ENCODE data around the gene ASXL1. TPM values are rescaled to one million over a fixed set of nuclear protein-coding genes. Genes with fewer than 3 reads are reported as not detected.

ASXL1 gene
- polyA plus RNA-seq, 1 experiment = 40.8 TPM

DNA sequence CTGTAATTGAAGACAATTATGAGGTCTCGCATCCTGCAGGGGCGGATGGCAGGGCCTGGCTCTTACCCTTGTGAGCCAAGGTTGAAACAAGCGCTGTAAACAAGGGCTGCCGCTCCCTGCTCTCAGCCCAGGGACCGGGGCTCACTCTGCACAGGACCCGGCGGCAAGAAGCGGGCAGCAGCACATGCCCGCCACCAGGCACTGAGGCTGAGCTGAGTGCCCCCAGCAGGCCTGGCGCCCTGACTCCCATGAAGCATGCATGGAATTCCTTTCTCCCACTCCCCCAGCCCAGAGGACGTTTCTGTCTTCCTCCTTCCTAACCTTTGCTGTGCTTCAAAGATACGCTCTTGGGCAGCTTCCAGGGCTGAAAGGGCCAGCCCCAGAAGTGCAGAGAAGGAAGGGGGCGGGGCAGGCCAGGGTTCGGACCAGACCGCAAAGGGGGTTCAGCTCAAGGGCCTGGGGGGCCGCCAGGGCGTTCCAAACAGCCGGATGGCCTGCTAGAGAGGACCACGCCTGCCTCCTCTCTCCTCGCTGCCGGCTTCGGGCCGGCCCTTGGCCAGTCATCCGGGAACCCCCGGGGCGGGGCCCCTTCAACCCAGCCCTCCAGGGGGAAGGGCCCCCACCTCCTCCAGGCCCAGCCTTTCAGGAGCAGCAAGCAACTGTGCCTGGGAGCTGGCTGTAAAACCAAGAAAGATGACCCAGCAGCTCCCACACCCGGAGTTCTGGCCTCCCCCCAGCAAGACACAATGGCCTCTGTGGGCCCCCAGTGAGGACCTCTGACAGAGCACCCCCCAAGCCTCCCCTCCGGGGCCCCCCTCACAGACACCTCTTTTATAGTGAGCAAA, 117.1 kb downstream of the ASXL1 start:
- ChIA-PET CTCF (interaction anchor here (0.7 to 2.4 kb wide), 6 partner anchors 10 to 177 kb away, joined by 3 to 12 read pairs (median 5); no protein-coding TSS in a partner anchor), POLR2A (interaction anchor here (0.7 to 0.9 kb wide), 2 partner anchors 10 to 32 kb away, joined by 3 to 4 read pairs; no protein-coding TSS in a partner anchor)

DNA sequence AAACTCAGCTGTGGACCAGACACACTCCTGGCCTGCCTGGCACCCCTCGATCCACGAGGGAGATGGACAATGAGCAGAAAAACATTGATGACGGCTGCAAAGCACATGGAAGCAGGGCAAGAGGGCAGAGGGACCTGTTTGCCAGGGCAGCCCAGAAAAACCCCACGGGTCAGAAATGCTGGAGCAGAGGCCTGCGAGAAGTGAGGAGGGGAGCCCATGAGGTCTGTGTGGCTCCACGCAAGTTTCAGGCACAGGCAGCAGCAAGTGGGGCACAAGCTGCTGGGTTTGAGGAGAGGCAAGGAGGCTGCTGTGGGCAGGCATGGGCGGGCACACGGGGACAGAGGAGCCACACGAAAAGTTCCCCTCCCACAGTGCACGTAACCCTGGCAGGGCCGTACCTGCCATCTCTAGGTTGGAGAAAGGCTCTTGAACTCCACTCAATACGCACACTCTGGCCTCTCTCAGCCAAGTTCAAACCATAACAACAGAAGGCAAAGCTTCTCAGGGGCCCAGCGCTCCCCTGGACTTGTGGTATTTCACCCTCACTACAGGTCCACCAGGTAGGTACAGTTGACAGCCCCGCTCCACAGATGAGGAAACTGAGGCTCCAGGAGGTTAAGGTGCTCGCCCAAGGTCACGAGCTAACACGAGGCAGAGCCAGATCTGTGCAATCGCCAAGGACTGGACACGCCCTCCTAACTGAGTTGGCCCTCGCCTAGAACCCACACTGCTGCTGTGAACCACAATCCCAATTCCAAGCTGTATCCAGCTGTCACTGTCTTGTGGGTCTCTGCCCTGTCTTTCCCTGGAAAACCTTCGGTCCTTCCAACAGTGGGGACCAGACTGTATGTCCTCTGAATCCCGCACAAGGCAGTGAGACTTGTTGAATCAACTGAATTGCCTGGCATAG, 118.8 kb downstream of the ASXL1 start:
- no peak for DNase-seq (ENCODE audit: low read depth)
- POLR2A ChIA-PET = no interaction called here
- no peaks in the 10 kb centered on the region for H3K27me3 ChIP-seq (ENCODE audit: control insufficient read depth, insufficient read depth, low read length)
- TF ChIP-seq, protein P1, sequence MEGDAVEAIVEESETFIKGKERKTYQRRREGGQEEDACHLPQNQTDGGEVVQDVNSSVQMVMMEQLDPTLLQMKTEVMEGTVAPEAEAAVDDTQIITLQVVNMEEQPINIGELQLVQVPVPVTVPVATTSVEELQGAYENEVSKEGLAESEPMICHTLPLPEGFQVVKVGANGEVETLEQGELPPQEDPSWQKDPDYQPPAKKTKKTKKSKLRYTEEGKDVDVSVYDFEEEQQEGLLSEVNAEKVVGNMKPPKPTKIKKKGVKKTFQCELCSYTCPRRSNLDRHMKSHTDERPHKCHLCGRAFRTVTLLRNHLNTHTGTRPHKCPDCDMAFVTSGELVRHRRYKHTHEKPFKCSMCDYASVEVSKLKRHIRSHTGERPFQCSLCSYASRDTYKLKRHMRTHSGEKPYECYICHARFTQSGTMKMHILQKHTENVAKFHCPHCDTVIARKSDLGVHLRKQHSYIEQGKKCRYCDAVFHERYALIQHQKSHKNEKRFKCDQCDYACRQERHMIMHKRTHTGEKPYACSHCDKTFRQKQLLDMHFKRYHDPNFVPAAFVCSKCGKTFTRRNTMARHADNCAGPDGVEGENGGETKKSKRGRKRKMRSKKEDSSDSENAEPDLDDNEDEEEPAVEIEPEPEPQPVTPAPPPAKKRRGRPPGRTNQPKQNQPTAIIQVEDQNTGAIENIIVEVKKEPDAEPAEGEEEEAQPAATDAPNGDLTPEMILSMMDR (IDR thresholded peaks at IDR 0.05; ENCODE audit: insufficient read depth, low read depth, low read length) = no peak
- no peak overlapping the region for H3K4me3 ChIP-seq (ENCODE audit: low read depth, low read length)
- CTCF ChIA-PET = no interaction called here
- H3K36me3 ChIP-seq (ENCODE audit: control insufficient read depth, insufficient read depth, low read length) = peaks cover 11% of the 10 kb centered on the region

More for the DNA sequence above, 117.1 kb downstream of the ASXL1 start:
- peak; percentile 80 for DNase-seq (ENCODE audit: low read depth)
- Histone ChIP-seq H3K4me3 (ENCODE audit: low read depth, low read length) (peak overlapping the region; percentile 33), H3K27me3 (ENCODE audit: control insufficient read depth, insufficient read depth, low read length) (no peaks in the 10 kb centered on the region), H3K36me3 (ENCODE audit: control insufficient read depth, insufficient read depth, low read length) (peaks cover 18% of the 10 kb centered on the region)
- TF ChIP-seq, protein P1 (IDR thresholded peaks at IDR 0.05; ENCODE audit: insufficient read depth, low read depth, low read length) = 0 out of 2 replicates have a peak, but pooled peaks have one; percentile 4

DNA sequence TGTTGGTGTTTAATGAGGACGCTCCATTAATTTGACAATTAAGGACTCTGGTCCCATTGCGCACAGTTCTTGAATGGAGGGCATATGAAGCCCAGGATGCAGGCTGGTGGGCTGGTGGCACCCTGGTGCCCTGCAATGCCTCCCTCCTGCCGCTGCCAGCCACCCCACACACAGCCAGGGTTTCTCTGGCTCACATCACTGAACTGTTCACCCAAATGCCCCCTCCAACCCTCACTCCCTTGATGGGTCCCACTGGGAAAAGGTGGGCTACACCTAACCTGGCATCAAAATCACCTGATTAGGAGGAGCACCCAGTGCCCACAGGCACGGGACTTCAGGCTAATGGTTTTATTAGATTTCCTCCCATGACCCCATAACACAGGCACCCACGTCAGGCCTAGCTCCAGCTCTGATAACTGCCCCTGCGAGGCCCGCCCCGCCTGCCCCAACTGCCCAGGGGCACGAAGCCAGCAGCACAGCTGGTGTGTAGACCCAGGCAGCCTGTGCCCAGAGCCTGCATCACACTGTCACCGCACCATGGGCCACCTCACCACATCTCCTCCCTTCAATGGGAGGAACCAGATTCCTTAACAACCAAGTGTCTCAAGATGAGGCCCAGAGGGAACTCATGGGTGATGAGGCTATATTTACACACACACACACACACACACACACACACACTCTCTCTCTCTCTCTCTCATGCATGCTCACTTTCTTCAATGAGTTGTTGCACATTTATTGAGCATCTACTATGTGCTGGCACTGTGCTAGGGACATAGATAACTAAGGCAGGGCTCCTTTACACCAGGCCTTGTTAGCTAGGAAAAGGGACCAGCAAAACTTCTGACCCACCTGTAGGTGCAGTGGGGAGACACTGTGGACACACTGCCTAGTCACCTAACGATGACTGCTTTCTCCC, 119.7 kb downstream of the ASXL1 start:
- TF ChIP-seq, protein P1 (IDR thresholded peaks at IDR 0.05; ENCODE audit: insufficient read depth, low read depth, low read length) = no peak
- Histone ChIP-seq H3K27me3 (ENCODE audit: control insufficient read depth, insufficient read depth, low read length) (no peaks in the 10 kb centered on the region), H3K4me3 (ENCODE audit: low read depth, low read length) (no peak overlapping the region), H3K36me3 (ENCODE audit: control insufficient read depth, insufficient read depth, low read length) (peaks cover 3% of the 10 kb centered on the region)
- CTCF ChIA-PET = no interaction called here
- DNase-seq (ENCODE audit: low read depth) = no peak
- POLR2A ChIA-PET = no interaction called here

DNA sequence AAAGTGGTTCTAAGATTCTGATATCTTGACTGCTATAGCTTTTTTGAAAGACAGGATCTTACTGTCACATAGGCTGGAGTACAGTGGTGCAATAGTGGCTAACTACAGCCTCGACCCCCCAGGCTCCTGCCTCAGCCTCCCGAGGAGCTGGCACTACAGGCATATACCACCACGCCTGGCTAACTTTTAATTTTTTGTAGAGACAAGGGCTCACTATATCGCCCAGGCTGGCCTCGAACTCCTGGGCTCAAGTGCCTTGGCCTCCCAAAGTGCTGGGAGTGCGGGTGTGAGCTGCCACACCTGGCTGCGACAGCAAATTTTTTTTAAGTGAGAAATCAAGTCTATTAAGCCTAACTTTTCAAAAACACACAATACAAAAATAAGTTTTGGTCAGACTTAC, 120.4 kb downstream of the ASXL1 start:
- no peak for DNase-seq (ENCODE audit: low read depth)
- ChIA-PET CTCF (no interaction called here), POLR2A (no interaction called here)

More for the DNA sequence above, 120.4 kb downstream of the ASXL1 start:
- Histone ChIP-seq H3K36me3 (ENCODE audit: control insufficient read depth, insufficient read depth, low read length) (peaks cover 2% of the 10 kb centered on the region; the same call in 1 of the 2 replicates), H3K4me3 (ENCODE audit: low read depth, low read length) (no peak overlapping the region), H3K27me3 (ENCODE audit: control insufficient read depth, insufficient read depth, low read length) (no peaks in the 10 kb centered on the region)
- TF ChIP-seq, protein P1 (IDR thresholded peaks at IDR 0.05; ENCODE audit: insufficient read depth, low read depth, low read length) = no peak
